Endothelial cell of umbilical vein (primary cell): ENCODE data around the gene PCMTD2. TPM values are rescaled to one million over a fixed set of nuclear protein-coding genes. Genes with fewer than 3 reads are reported as not detected.

Experiments
- BruUV-seq: library from RNA; stranded (reverse); fragments of 400-500 nt; replicated peaks from 2 replicates; lab custom pipeline; 2021; lab: Mats Ljungman, UMichigan
- CTCF ChIA-PET: fragments of 300-600, 350-600 bp; sonication (Branson Sonifier 250); formaldehyde crosslinking; loops from one replicate; lab custom pipeline; 2021; ENCODE audit warnings: antibody characterized with exemption, inconsistent platforms; lab: Charles Lee
- POLR2A ChIA-PET: fragments of 300-600, 350-600 bp; sonication (Branson Sonifier 250); formaldehyde crosslinking; loops from one replicate; lab custom pipeline; 2021; ENCODE audit warnings: antibody characterized with exemption, inconsistent platforms; lab: Charles Lee
- DNase-seq: peaks from one replicate; pipeline ENCODE4 v3.0.0-alpha.2; 2011; ENCODE audit warnings: low read depth, low spot score
- FAIRE-seq: peaks from 2 replicates; lab custom pipeline; 2011; peaks lifted over from hg19 to GRCh38; lab: Jason Lieb, UNC
- H2AFZ ChIP-seq: 2 replicates; pipeline ENCODE4 v1.6.0; 2012; ENCODE audit warnings: low read depth, low read length, control low read depth, inconsistent platforms
- H3K27ac ChIP-seq: 2 replicates; pipeline ENCODE4 v1.5.1; 2011; ENCODE audit warnings: low read depth, mild to moderate bottlenecking, control low read depth, low read length, moderate library complexity; ENCODE audit not compliant: insufficient read depth
- H3K27me3 ChIP-seq, 2 experiments: 2 replicates each; pipeline versions ENCODE4 v1.6.0 to v1.6.1; 2011; ENCODE audit warnings: low read length in 2 of 2, mixed read lengths in 1 of 2; ENCODE audit not compliant: control insufficient read depth in 2 of 2, insufficient read depth in 2 of 2
- H3K36me3 ChIP-seq, 2 experiments: 2 replicates in 1 of 2; 3 replicates in 1 of 2; pipeline ENCODE4 v1.5.1; 2011; ENCODE audit warnings: low read length in 2 of 2, mild to moderate bottlenecking in 1 of 2, moderate library complexity in 1 of 2; ENCODE audit not compliant: control insufficient read depth in 2 of 2, insufficient read depth in 2 of 2; ENCODE audit errors: extremely low read depth in 1 of 2
- H3K4me1 ChIP-seq: 3 replicates; pipeline ENCODE4 v1.5.1; 2011; ENCODE audit warnings: mild to moderate bottlenecking, low read length; ENCODE audit not compliant: control insufficient read depth, insufficient read depth; ENCODE audit errors: extremely low read depth
- H3K4me2 ChIP-seq: 2 replicates; pipeline ENCODE4 v1.6.1; 2011; ENCODE audit warnings: low read length, control low read depth, mixed read lengths; ENCODE audit not compliant: insufficient read depth
- H3K4me3 ChIP-seq, 3 experiments: fragments of 200-600 bp in 1 of 3; sonication (generic), shearing (Covaris generic) in 1 of 3; replicated peaks in 1 of 3; 2 replicates each; pipeline ENCODE4 v1.5.1; 2011 to 2016; ENCODE audit warnings: control low read depth in 3 of 3, low read length in 3 of 3, mild to moderate bottlenecking in 2 of 3, inconsistent platforms in 1 of 3, low read depth in 1 of 3, moderate library complexity in 1 of 3; ENCODE audit not compliant: insufficient read depth in 1 of 3
- H3K79me2 ChIP-seq: 2 replicates; pipeline ENCODE4 v1.6.0; 2012; ENCODE audit warnings: low read length, inconsistent platforms; ENCODE audit not compliant: control insufficient read depth, insufficient read depth
- H3K9ac ChIP-seq: replicated peaks from 2 replicates; pipeline ENCODE3; 2011; ENCODE audit warnings: low read length, control low read depth; ENCODE audit not compliant: insufficient read depth; ENCODE audit errors: extremely low read depth
- H3K9me1 ChIP-seq: replicated peaks from 3 replicates; pipeline ENCODE4 v1.6.0; 2011; ENCODE audit warnings: mild to moderate bottlenecking, low read length; ENCODE audit not compliant: control insufficient read depth, insufficient read depth; ENCODE audit errors: extremely low read depth
- H3K9me3 ChIP-seq: replicated peaks from 2 replicates; pipeline ENCODE4 v1.5.1; 2012; ENCODE audit warnings: low read length, inconsistent platforms; ENCODE audit not compliant: control insufficient read depth, insufficient read depth
- H4K20me1 ChIP-seq: replicated peaks from 2 replicates; pipeline ENCODE3; 2011; ENCODE audit warnings: mild to moderate bottlenecking, low read length; ENCODE audit not compliant: control insufficient read depth, insufficient read depth; ENCODE audit errors: extremely low read depth
- CTCF ChIP-seq, 2 donors: IDR thresholded peaks; 1 replicate in 1 of 2; 2 replicates in 1 of 2; pipeline ENCODE4 v1.5.1; 2011; ENCODE audit warnings: low read length in 2 of 2, mild to moderate bottlenecking in 2 of 2, moderate library complexity in 2 of 2, control low read depth in 1 of 2, inconsistent platforms in 1 of 2, low read depth in 1 of 2; ENCODE audit not compliant: insufficient read depth in 1 of 2; ENCODE audit errors: extremely low read depth in 1 of 2
- EZH2 ChIP-seq: IDR thresholded peaks from 2 replicates; pipeline ENCODE4 v1.6.1; 2012; ENCODE audit warnings: borderline replicate concordance, low read depth, mild to moderate bottlenecking, moderate library complexity, low read length, inconsistent platforms; ENCODE audit not compliant: severe bottlenecking
- FOS ChIP-seq: IDR thresholded peaks from 2 replicates; pipeline ENCODE4 v1.6.1; 2011; ENCODE audit warnings: mild to moderate bottlenecking, low read length, moderate library complexity, borderline replicate concordance; ENCODE audit not compliant: insufficient read depth
- GATA2 ChIP-seq: IDR thresholded peaks from 2 replicates; pipeline ENCODE4 v1.7.0; 2011; ENCODE audit warnings: low read depth, mild to moderate bottlenecking, moderate library complexity, mixed read lengths, low read length; ENCODE audit not compliant: insufficient read length, insufficient read depth
- JUN ChIP-seq: IDR thresholded peaks from 2 replicates; pipeline ENCODE4 v1.6.1; 2011; ENCODE audit warnings: borderline replicate concordance, low read depth; ENCODE audit not compliant: insufficient read length, insufficient read depth
- MAX ChIP-seq: IDR thresholded peaks from 2 replicates; pipeline ENCODE4 v1.6.1; 2011; ENCODE audit not compliant: insufficient read depth, insufficient read length
- MYC ChIP-seq: IDR thresholded peaks from one replicate; pipeline ENCODE4 v1.6.1; 2011; ENCODE audit warnings: mild to moderate bottlenecking, low read depth, low read length
- POLR2A ChIP-seq: IDR thresholded peaks from 2 replicates; pipeline ENCODE4 v1.6.1; 2012; ENCODE audit warnings: low read depth, mild to moderate bottlenecking, control low read depth, low read length
- dilution Hi-C: fragments of 300-500 bp; cut with MboI; formaldehyde crosslinking; loops from one replicate; pipeline ENCODE4 v1.15.0; 2019; ENCODE audit warnings: low sequenced_read_pairs; ENCODE audit not compliant: extremely low pct_ligation_motif_present
- intact Hi-C: fragments of 100-400 bp; cut with micrococcal nuclease; formaldehyde crosslinking; loops from one replicate; pipeline ENCODE4 v1.10.0; 2022
- polyA plus RNA-seq, 4 experiments: library from polyadenylated mRNA; depleted of rRNA in 3 of 4; stranded (reverse) in 3 of 4; unstranded in 1 of 4; fragments of >200 nt; gene quantifications; 2 replicates each; pipeline versions ENCODE4 v1.2.1 to v1.2.3, GENCODE V29; 2011 to 2012; ENCODE audit warnings: missing spikeins in 1 of 4
- total RNA-seq: library from RNA; stranded (reverse); gene quantifications from 2 replicates; pipeline ENCODE4 v1.2.3, GENCODE V29; 2021

The PCMTD2 gene
- total and polyA plus RNA-seq, 2 donors (not counting 3 experiments of a cell fraction or from before 2014, with no cell fraction given) = 27.4 to 45.7 TPM

- ChIA-PET POLR2A (no interaction called here), CTCF (interaction anchor here (1.5 kb wide), 1 partner anchor 9 kb away, joined by 6 read pairs; the partner anchor contains the start of gene PCMTD2)
- FAIRE-seq = no peak
- Histone ChIP-seq H3K4me2 (no peak overlapping the region), H3K27ac (no peak overlapping the region), H3K27me3 (peaks cover 4 to 19% of the 10 kb centered on the region in 2 experiments), H3K79me2 (no peaks in the 10 kb centered on the region), H3K9ac (no peak overlapping the region), H3K36me3 (no peaks in the 10 kb centered on the region), H4K20me1 (no peaks in the 10 kb centered on the region), H2AFZ (no peak overlapping the region), H3K9me3 (no peaks in the 10 kb centered on the region), H3K4me1 (no peaks in the 10 kb centered on the region), H3K9me1 (no peaks in the 10 kb centered on the region), H3K4me3 (no peak overlapping the region)
- dilution Hi-C loops (no loop called here), intact Hi-C loops (no loop called here)
- TF ChIP-seq MYC (no peak), JUN (no peak), POLR2A (no peak), CTCF (IDR thresholded peaks at IDR 0.05; ENCODE audit: extremely low read depth in 1 of 2, insufficient read depth in 1 of 2, low read depth in 1 of 2, low read length in 2 of 2) (no peak)
- no peak for DNase-seq
- no TSS peak for BruUV-seq
These were observed 8.3 kb upstream of the PCMTD2 start for GRCh38 chr20:64247307-64247618.

- H3K79me2 ChIP-seq = no peaks in the 10 kb centered on the region
- H3K27me3 ChIP-seq = peaks cover 4 to 19% of the 10 kb centered on the region in 2 experiments
- no peaks in the 10 kb centered on the region for H3K9me1 ChIP-seq
- H3K4me2 ChIP-seq = no peak overlapping the region
- dilution Hi-C loops (no loop called here), intact Hi-C loops (no loop called here)
- no peaks in the 10 kb centered on the region for H3K4me1 ChIP-seq
- no TSS peak for BruUV-seq
- ChIA-PET POLR2A (no interaction called here), CTCF (no interaction called here)
- H3K27ac ChIP-seq = no peak overlapping the region
- H3K4me3 ChIP-seq = no peak overlapping the region
- H3K9me3 ChIP-seq = no peaks in the 10 kb centered on the region
- no peaks in the 10 kb centered on the region for H4K20me1 ChIP-seq
- no peaks in the 10 kb centered on the region for H3K36me3 ChIP-seq
- H3K9ac ChIP-seq = no peak overlapping the region
- DNase-seq (no peak), FAIRE-seq (no peak)
- no peak for TF ChIP-seq GATA2
- no peak for TF ChIP-seq POLR2A
- TF ChIP-seq EZH2 = no peak
- no peak for TF ChIP-seq MAX
- TF ChIP-seq JUN = no peak
- TF ChIP-seq FOS = no peak
- no peak for TF ChIP-seq MYC
- TF ChIP-seq CTCF (IDR thresholded peaks at IDR 0.05; ENCODE audit: extremely low read depth in 1 of 2, insufficient read depth in 1 of 2, low read depth in 1 of 2, low read length in 2 of 2) = no peak
- no peak overlapping the region for H2AFZ ChIP-seq
These were observed 7.3 kb upstream of the PCMTD2 start for GRCh38 chr20:64247970-64248841.
